ENCODE results near the gene PCGF3.

PCGF3 gene

GRCh38 chr4:707929-708630 is 2.4 kb downstream of the PCGF3 start:
- H3K9ac ChIP-seq = no peak overlapping the region
- no peaks in the 10 kb centered on the region for H4K20me1 ChIP-seq (ENCODE audit: insufficient read depth)
- H2AFZ ChIP-seq (ENCODE audit: low read depth) = no peak overlapping the region
- no peak for TF ChIP-seq CTCF (conservative IDR thresholded peaks at IDR 0.05; ENCODE audit: low read depth, low read length)
- H3K79me2 ChIP-seq (ENCODE audit: insufficient read depth, low read depth) = no peaks in the 10 kb centered on the region
- H3K27me3 ChIP-seq (ENCODE audit: insufficient read depth, low read depth) = no peaks in the 10 kb centered on the region
- no peak overlapping the region for H3K4me3 ChIP-seq (IDR thresholded peaks at IDR 0.05; ENCODE audit: insufficient read depth, low read depth, low read length)
- no peaks in the 10 kb centered on the region for H3K36me3 ChIP-seq (ENCODE audit: insufficient read depth)
- H3K27ac ChIP-seq = no peak overlapping the region
- H3K4me2 ChIP-seq = no peak overlapping the region
- H3K4me1 ChIP-seq (ENCODE audit: low read depth, poor library complexity, severe bottlenecking) = no peaks in the 10 kb centered on the region

DNA sequence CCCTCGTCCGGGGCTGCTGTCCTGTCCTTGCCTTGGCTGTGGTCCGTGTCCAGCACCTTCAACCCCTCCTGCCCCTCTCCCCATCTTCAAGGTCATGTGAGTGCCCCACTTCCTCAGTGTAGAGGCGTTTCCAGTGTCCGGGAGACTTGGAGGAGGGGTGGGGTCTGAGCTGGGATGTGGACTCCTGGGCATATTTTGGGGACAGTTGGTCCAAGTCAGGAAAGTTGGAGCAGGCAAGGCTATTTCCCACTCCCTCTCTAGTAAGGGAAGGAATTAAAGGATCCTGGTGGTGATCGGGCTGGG is 3.0 kb downstream of the PCGF3 start:
- Histone ChIP-seq H3K27me3 (ENCODE audit: insufficient read depth, low read depth) (no peaks in the 10 kb centered on the region), H4K20me1 (ENCODE audit: insufficient read depth) (no peaks in the 10 kb centered on the region), H3K4me1 (ENCODE audit: low read depth, poor library complexity, severe bottlenecking) (no peaks in the 10 kb centered on the region), H3K9ac (no peak overlapping the region), H3K27ac (no peak overlapping the region), H3K4me3 (IDR thresholded peaks at IDR 0.05; ENCODE audit: insufficient read depth, low read depth, low read length) (no peak overlapping the region), H3K4me2 (no peak overlapping the region), H2AFZ (ENCODE audit: low read depth) (no peak overlapping the region), H3K79me2 (ENCODE audit: insufficient read depth, low read depth) (no peaks in the 10 kb centered on the region), H3K36me3 (ENCODE audit: insufficient read depth) (no peaks in the 10 kb centered on the region)
- no peak for TF ChIP-seq CTCF (conservative IDR thresholded peaks at IDR 0.05; ENCODE audit: low read depth, low read length)

DNA sequence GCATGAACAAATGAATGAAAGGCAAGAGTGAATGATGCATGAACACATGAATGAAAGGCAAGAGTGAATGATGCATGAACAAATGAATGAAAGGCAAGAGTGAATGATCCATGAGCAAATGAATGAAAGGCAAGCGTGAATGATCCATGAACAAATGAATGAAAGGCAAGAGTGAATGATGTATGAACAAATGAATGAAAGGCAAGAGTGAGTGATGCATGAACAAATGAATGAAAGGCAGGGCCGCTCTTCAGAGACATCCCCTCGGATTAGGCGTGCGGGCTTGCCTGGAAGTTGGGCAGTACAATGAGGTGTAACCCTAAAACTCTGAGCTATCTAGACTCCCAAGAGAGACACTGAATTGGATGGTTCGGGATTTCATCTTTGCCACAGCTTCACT is 3.7 kb downstream of the PCGF3 start:
- no peaks in the 10 kb centered on the region for H3K36me3 ChIP-seq (ENCODE audit: insufficient read depth)
- H3K27me3 ChIP-seq (ENCODE audit: insufficient read depth, low read depth) = no peaks in the 10 kb centered on the region
- H3K4me2 ChIP-seq = no peak overlapping the region
- TF ChIP-seq CTCF (conservative IDR thresholded peaks at IDR 0.05; ENCODE audit: low read depth, low read length) = no peak
- H2AFZ ChIP-seq (ENCODE audit: low read depth) = no peak overlapping the region
- H3K27ac ChIP-seq = no peak overlapping the region
- no peak overlapping the region for H3K9ac ChIP-seq
- H3K4me3 ChIP-seq (IDR thresholded peaks at IDR 0.05; ENCODE audit: insufficient read depth, low read depth, low read length) = no peak overlapping the region
- H4K20me1 ChIP-seq (ENCODE audit: insufficient read depth) = no peaks in the 10 kb centered on the region
- H3K79me2 ChIP-seq (ENCODE audit: insufficient read depth, low read depth) = no peaks in the 10 kb centered on the region
- no peaks in the 10 kb centered on the region for H3K4me1 ChIP-seq (ENCODE audit: low read depth, poor library complexity, severe bottlenecking)

- no peak overlapping the region for H3K27ac ChIP-seq
- H3K4me2 ChIP-seq = no peak overlapping the region
- H3K79me2 ChIP-seq (ENCODE audit: insufficient read depth, low read depth) = no peaks in the 10 kb centered on the region
- no peak overlapping the region for H3K4me3 ChIP-seq (IDR thresholded peaks at IDR 0.05; ENCODE audit: insufficient read depth, low read depth, low read length)
- TF ChIP-seq CTCF (conservative IDR thresholded peaks at IDR 0.05; ENCODE audit: low read depth, low read length) = no peak
- no peaks in the 10 kb centered on the region for H3K27me3 ChIP-seq (ENCODE audit: insufficient read depth, low read depth)
- H3K9ac ChIP-seq = no peak overlapping the region
- no peaks in the 10 kb centered on the region for H3K36me3 ChIP-seq (ENCODE audit: insufficient read depth)
- H4K20me1 ChIP-seq (ENCODE audit: insufficient read depth) = no peaks in the 10 kb centered on the region
- H3K4me1 ChIP-seq (ENCODE audit: low read depth, poor library complexity, severe bottlenecking) = no peaks in the 10 kb centered on the region
- H2AFZ ChIP-seq (ENCODE audit: low read depth) = no peak overlapping the region
Observed at GRCh38 chr4:710116-710515, 4.5 kb downstream of the PCGF3 start.

All from KMS-11 (cell line).